A673 (cell line): Measurements from ENCODE around the gene SLC35E4.

Experiments
- CTCF ChIP-seq: fragments of 300-800, 200-600 bp; sonication (generic); conservative IDR thresholded peaks from 2 replicates; pipeline ENCODE4 v1.5.1; 2017; ENCODE audit warnings: low read depth, mild to moderate bottlenecking, antibody characterized with exemption, low read length, moderate library complexity, mixed read lengths
- EZH2 ChIP-seq: fragments of 200-600 bp; sonication (generic); IDR thresholded peaks from 2 replicates; pipeline ENCODE4 v1.6.1; 2017; ENCODE audit warnings: borderline replicate concordance, low read depth, mild to moderate bottlenecking, mixed read lengths, antibody characterized with exemption, low read length; ENCODE audit not compliant: poor library complexity, severe bottlenecking

DNA sequence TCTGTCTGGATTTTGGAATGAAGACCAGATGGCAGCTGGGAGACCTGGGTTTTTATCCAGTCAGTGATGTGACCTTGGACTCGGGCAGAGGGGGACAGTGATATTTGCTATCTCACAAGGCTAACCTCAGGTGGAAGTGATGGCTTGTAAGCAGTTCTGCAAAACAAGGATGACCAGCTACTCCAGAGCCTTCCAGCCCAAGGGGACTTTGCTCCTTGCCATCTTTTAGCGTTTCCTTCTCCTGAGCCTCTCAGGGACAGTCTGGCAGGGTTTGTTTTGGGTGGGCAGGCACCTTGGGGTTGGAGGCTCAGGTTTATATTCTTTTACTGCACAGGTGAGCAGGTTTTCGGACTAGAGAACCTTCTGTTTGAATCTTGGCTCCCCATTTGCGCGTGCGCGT, 49.6 kb downstream of the SLC35E4 start:
- TF ChIP-seq EZH2 (no peak), CTCF (no peak)
